ENCODE data around the gene ADAT1.

- TF ChIP-seq SIN3A (IDR thresholded peaks at IDR 0.05; ENCODE audit: borderline replicate concordance, insufficient read depth, low read length) (no peak), POLR2AphosphoS5 (IDR thresholded peaks at IDR 0.05; ENCODE audit: low read depth, low read length) (no peak)
Measured at GRCh38 chr16:75617121-75617520, 6.0 kb downstream of the ADAT1 start.
